ENCODE results near the gene RFWD3.
"Not testable (repeated sequence)": the region's sequence is repeated elsewhere in the genome, so short reads cannot be mapped to it uniquely, and the experiment has no call there.

RFWD3 gene

GRCh38 chr16:74667255-74667700, 601 bp upstream of the RFWD3 start:
- Histone ChIP-seq H3K9ac (ENCODE audit: low read depth in 1 of 2, low read length in 2 of 2) (peak overlapping the region; percentile 20 to 55), H3K9me3 (ENCODE audit: control insufficient read depth in 2 of 2, low read length in 2 of 2) (no peaks in the 10 kb centered on the region), H3K27ac (ENCODE audit: low read depth in 2 of 2, low read length in 2 of 2) (no peak overlapping the region)

GRCh38 chr16:74666010-74666421, 661 bp downstream of the RFWD3 start:
- Histone ChIP-seq H3K4me3 (ENCODE audit: low read length in 2 of 2) (peak overlapping the region; percentile 80 to 92), H3K36me3 (ENCODE audit: control insufficient read depth in 2 of 2, insufficient read depth in 2 of 2, low read length in 2 of 2) (peaks cover 19 to 28% of the 10 kb centered on the region in 2 donors), H3K27me3 (ENCODE audit: control insufficient read depth in 2 of 2, insufficient read depth in 2 of 2, low read length in 2 of 2) (no peaks in the 10 kb centered on the region), H3K27ac (ENCODE audit: low read depth in 2 of 2, low read length in 2 of 2) (peak overlapping the region; percentile 75 to 76), H3K9me3 (ENCODE audit: control insufficient read depth in 2 of 2, low read length in 2 of 2) (no peaks in the 10 kb centered on the region), H3K9ac (ENCODE audit: low read depth in 1 of 2, low read length in 2 of 2) (peak overlapping the region; percentile 79), H3K4me1 (ENCODE audit: control insufficient read depth in 2 of 2, insufficient read depth in 2 of 2, low read length in 2 of 2) (peaks cover 5 to 6% of the 10 kb centered on the region in 2 donors)

More at GRCh38 chr16:74667255-74667700, 601 bp upstream of the RFWD3 start:
- H3K4me1 ChIP-seq (ENCODE audit: control insufficient read depth in 2 of 2, insufficient read depth in 2 of 2, low read length in 2 of 2), result peaks cover 5 to 6% of the 10 kb centered on the region in 2 donors
- no peaks in the 10 kb centered on the region for H3K27me3 ChIP-seq (ENCODE audit: control insufficient read depth in 2 of 2, insufficient read depth in 2 of 2, low read length in 2 of 2)
- peak overlapping the region; percentile 80 to 92 for H3K4me3 ChIP-seq (ENCODE audit: low read length in 2 of 2)
- H3K36me3 ChIP-seq (ENCODE audit: control insufficient read depth in 2 of 2, insufficient read depth in 2 of 2, low read length in 2 of 2), result peaks cover 10 to 27% of the 10 kb centered on the region in 2 donors

DNA sequence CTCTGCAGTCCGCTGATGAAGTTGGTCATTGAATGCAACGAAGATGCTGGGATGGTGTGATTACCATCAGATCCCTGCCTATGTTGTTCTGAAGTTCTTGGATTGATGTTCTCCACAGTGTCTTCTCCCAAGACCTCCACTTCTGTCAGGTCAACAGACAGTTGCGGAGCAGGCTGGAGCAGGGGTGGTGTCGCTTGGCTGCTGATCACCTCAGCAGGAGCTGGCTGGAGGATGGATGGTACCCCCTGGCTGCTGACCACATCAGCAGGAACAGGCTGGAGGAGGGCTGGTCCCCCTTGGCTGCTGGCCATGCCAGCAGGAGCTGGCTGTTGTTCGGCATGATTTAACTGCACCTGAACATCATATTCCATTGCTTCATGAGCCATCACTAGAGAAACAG, 5.6 kb downstream of the RFWD3 start:
- Histone ChIP-seq H3K9me3 (ENCODE audit: control insufficient read depth in 2 of 2, low read length in 2 of 2) (no peaks in the 10 kb centered on the region), H3K36me3 (ENCODE audit: control insufficient read depth in 2 of 2, insufficient read depth in 2 of 2, low read length in 2 of 2) (peaks cover 43 to 61% of the 10 kb centered on the region in 2 donors), H3K27me3 (ENCODE audit: control insufficient read depth in 2 of 2, insufficient read depth in 2 of 2, low read length in 2 of 2) (no peaks in the 10 kb centered on the region), H3K27ac (ENCODE audit: low read depth in 2 of 2, low read length in 2 of 2) (no peak overlapping the region), H3K4me1 (ENCODE audit: control insufficient read depth in 2 of 2, insufficient read depth in 2 of 2, low read length in 2 of 2) (peaks cover 3% of the 10 kb centered on the region in 2 donors), H3K4me3 (ENCODE audit: low read length in 2 of 2) (no peak overlapping the region), H3K9ac (ENCODE audit: low read depth in 1 of 2, low read length in 2 of 2) (no peak overlapping the region)

GRCh38 chr16:74660383-74660782, 6.3 kb downstream of the RFWD3 start:
- H3K27me3 ChIP-seq (ENCODE audit: control insufficient read depth in 2 of 2, insufficient read depth in 2 of 2, low read length in 2 of 2), result no peaks in the 10 kb centered on the region
- no peaks in the 10 kb centered on the region for H3K4me1 ChIP-seq (ENCODE audit: control insufficient read depth in 2 of 2, insufficient read depth in 2 of 2, low read length in 2 of 2)
- no peak overlapping the region for H3K4me3 ChIP-seq (ENCODE audit: low read length in 2 of 2)
- H3K27ac ChIP-seq (ENCODE audit: low read depth in 2 of 2, low read length in 2 of 2), result no peak overlapping the region
- H3K9me3 ChIP-seq (ENCODE audit: control insufficient read depth in 2 of 2, low read length in 2 of 2), result no peaks in the 10 kb centered on the region
- no peak overlapping the region for H3K9ac ChIP-seq (ENCODE audit: low read depth in 1 of 2, low read length in 2 of 2)
- H3K36me3 ChIP-seq (ENCODE audit: control insufficient read depth in 2 of 2, insufficient read depth in 2 of 2, low read length in 2 of 2), result peaks cover 43 to 61% of the 10 kb centered on the region in 2 donors

DNA sequence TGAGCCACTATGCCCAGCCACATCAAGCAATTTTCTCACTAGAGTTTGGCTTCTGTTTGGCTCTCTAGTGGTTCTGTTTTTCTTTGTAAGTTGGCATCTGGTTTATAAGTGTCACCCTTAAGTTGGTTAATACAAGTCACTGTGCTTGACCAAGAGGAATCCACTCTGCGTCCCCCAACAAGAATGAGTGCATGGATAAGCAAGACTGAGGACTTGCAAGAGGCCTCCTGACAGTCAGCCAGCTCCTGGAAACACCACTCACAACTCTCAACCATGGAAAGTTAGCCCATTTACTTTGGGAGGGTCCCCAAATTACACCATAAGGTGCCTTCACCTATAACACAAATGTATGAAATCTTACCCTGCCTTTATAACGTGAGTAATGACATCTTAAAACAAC, 7.6 kb downstream of the RFWD3 start:
- peaks cover 41 to 55% of the 10 kb centered on the region in 2 donors for H3K36me3 ChIP-seq (ENCODE audit: control insufficient read depth in 2 of 2, insufficient read depth in 2 of 2, low read length in 2 of 2)
- H3K4me3 ChIP-seq (ENCODE audit: low read length in 2 of 2), result no peak overlapping the region
- no peaks in the 10 kb centered on the region for H3K9me3 ChIP-seq (ENCODE audit: control insufficient read depth in 2 of 2, low read length in 2 of 2)
- no peaks in the 10 kb centered on the region for H3K27me3 ChIP-seq (ENCODE audit: control insufficient read depth in 2 of 2, insufficient read depth in 2 of 2, low read length in 2 of 2)
- no peak overlapping the region for H3K9ac ChIP-seq (ENCODE audit: low read depth in 1 of 2, low read length in 2 of 2)
- no peaks in the 10 kb centered on the region for H3K4me1 ChIP-seq (ENCODE audit: control insufficient read depth in 2 of 2, insufficient read depth in 2 of 2, low read length in 2 of 2)
- H3K27ac ChIP-seq (ENCODE audit: low read depth in 2 of 2, low read length in 2 of 2), result no peak overlapping the region

GRCh38 chr16:74657870-74658642, 8.6 kb downstream of the RFWD3 start:
- no peaks in the 10 kb centered on the region for H3K27me3 ChIP-seq (ENCODE audit: control insufficient read depth in 2 of 2, insufficient read depth in 2 of 2, low read length in 2 of 2)
- H3K9ac ChIP-seq (ENCODE audit: low read depth in 1 of 2, low read length in 2 of 2), result no peak overlapping the region
- H3K9me3 ChIP-seq (ENCODE audit: control insufficient read depth in 2 of 2, low read length in 2 of 2), result no peaks in the 10 kb centered on the region
- H3K4me1 ChIP-seq (ENCODE audit: control insufficient read depth in 2 of 2, insufficient read depth in 2 of 2, low read length in 2 of 2), result no peaks in the 10 kb centered on the region
- peaks cover 33 to 52% of the 10 kb centered on the region in 2 donors for H3K36me3 ChIP-seq (ENCODE audit: control insufficient read depth in 2 of 2, insufficient read depth in 2 of 2, low read length in 2 of 2)
- H3K4me3 ChIP-seq (ENCODE audit: low read length in 2 of 2), result no peak overlapping the region
- H3K27ac ChIP-seq (ENCODE audit: low read depth in 2 of 2, low read length in 2 of 2), result no peak overlapping the region

GRCh38 chr16:74654536-74655050, 12.1 kb downstream of the RFWD3 start:
- Histone ChIP-seq H3K9ac (ENCODE audit: low read depth in 1 of 2, low read length in 2 of 2) (no peak overlapping the region), H3K36me3 (ENCODE audit: control insufficient read depth in 2 of 2, insufficient read depth in 2 of 2, low read length in 2 of 2) (peaks cover 19 to 45% of the 10 kb centered on the region in 2 donors), H3K9me3 (ENCODE audit: control insufficient read depth in 2 of 2, low read length in 2 of 2) (no peaks in the 10 kb centered on the region), H3K27ac (ENCODE audit: low read depth in 2 of 2, low read length in 2 of 2) (no peak overlapping the region), H3K27me3 (ENCODE audit: control insufficient read depth in 2 of 2, insufficient read depth in 2 of 2, low read length in 2 of 2) (no peaks in the 10 kb centered on the region), H3K4me1 (ENCODE audit: control insufficient read depth in 2 of 2, insufficient read depth in 2 of 2, low read length in 2 of 2) (no peaks in the 10 kb centered on the region), H3K4me3 (ENCODE audit: low read length in 2 of 2) (no peak overlapping the region)

GRCh38 chr16:74652883-74653282, 13.8 kb downstream of the RFWD3 start:
- H3K9me3 ChIP-seq (ENCODE audit: control insufficient read depth in 2 of 2, low read length in 2 of 2); H3K27ac ChIP-seq (ENCODE audit: low read depth in 2 of 2, low read length in 2 of 2); H3K4me1 ChIP-seq (ENCODE audit: control insufficient read depth in 2 of 2, insufficient read depth in 2 of 2, low read length in 2 of 2); H3K9ac ChIP-seq (ENCODE audit: low read depth in 1 of 2, low read length in 2 of 2); H3K27me3 ChIP-seq (ENCODE audit: control insufficient read depth in 2 of 2, insufficient read depth in 2 of 2, low read length in 2 of 2); H3K4me3 ChIP-seq (ENCODE audit: low read length in 2 of 2): not testable (repeated sequence)
- H3K36me3 ChIP-seq (ENCODE audit: control insufficient read depth in 2 of 2, insufficient read depth in 2 of 2, low read length in 2 of 2), result peaks cover 11 to 40% of the 10 kb centered on the region in 2 donors

DNA sequence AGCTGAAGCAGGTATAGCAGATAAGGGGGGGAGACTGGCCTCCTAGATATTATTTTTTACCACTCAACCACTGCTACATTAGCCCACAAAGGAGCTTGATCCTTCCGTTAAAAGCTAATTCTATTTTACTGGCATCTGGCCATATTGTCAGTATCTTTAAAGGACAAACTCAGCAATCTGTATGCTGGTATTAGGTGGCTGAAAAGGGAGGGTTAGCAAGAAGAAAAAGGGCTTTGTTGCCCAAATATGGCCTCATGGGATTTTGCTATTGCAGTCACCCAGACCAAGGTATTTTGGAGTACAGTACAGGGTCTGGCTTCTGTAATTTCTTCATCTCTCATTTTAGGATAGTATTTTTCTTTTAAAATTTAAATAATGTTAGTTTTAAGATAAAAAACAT, 14.4 kb downstream of the RFWD3 start:
- no peak overlapping the region for H3K9ac ChIP-seq (ENCODE audit: low read depth in 1 of 2, low read length in 2 of 2)
- H3K4me1 ChIP-seq (ENCODE audit: control insufficient read depth in 2 of 2, insufficient read depth in 2 of 2, low read length in 2 of 2), result no peaks in the 10 kb centered on the region
- H3K27me3 ChIP-seq (ENCODE audit: control insufficient read depth in 2 of 2, insufficient read depth in 2 of 2, low read length in 2 of 2), result no peaks in the 10 kb centered on the region
- H3K27ac ChIP-seq (ENCODE audit: low read depth in 2 of 2, low read length in 2 of 2), result no peak overlapping the region
- H3K36me3 ChIP-seq (ENCODE audit: control insufficient read depth in 2 of 2, insufficient read depth in 2 of 2, low read length in 2 of 2), result peaks cover 15 to 40% of the 10 kb centered on the region in 2 donors
- no peak overlapping the region for H3K4me3 ChIP-seq (ENCODE audit: low read length in 2 of 2)
- no peaks in the 10 kb centered on the region for H3K9me3 ChIP-seq (ENCODE audit: control insufficient read depth in 2 of 2, low read length in 2 of 2)

DNA sequence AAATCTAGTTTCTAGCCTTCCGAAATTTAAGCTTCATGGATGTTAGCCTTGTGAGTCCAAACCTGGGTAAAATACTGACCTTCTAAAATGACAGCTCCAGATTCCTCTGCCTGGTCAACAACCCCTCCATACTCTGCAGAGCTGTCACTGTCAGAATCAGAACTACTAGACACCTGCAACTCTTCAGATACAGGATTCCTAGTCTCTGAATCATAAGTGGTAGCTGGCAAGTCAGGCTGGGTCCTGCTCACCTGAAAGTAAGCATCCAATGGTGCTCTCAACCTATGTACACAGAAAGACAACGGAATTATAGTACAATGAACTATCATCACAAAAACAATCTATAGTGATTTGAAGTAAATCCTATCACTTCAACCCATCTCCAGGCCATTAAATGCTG, 14.8 kb downstream of the RFWD3 start:
- Histone ChIP-seq H3K4me3 (ENCODE audit: low read length in 2 of 2) (no peak overlapping the region), H3K4me1 (ENCODE audit: control insufficient read depth in 2 of 2, insufficient read depth in 2 of 2, low read length in 2 of 2) (no peaks in the 10 kb centered on the region), H3K9ac (ENCODE audit: low read depth in 1 of 2, low read length in 2 of 2) (no peak overlapping the region), H3K9me3 (ENCODE audit: control insufficient read depth in 2 of 2, low read length in 2 of 2) (no peaks in the 10 kb centered on the region), H3K27ac (ENCODE audit: low read depth in 2 of 2, low read length in 2 of 2) (no peak overlapping the region), H3K27me3 (ENCODE audit: control insufficient read depth in 2 of 2, insufficient read depth in 2 of 2, low read length in 2 of 2) (no peaks in the 10 kb centered on the region), H3K36me3 (ENCODE audit: control insufficient read depth in 2 of 2, insufficient read depth in 2 of 2, low read length in 2 of 2) (peaks cover 16 to 40% of the 10 kb centered on the region in 2 donors)
